AG04449 (cell line): ENCODE results near the gene MED16.

Experiments
- CTCF ChIA-PET: fragments of 350-600 bp; formaldehyde crosslinking; extraction: SDS; loops from one replicate; lab custom pipeline; 2021; ENCODE audit warnings: antibody characterized with exemption; lab: Yijun Ruan, JAX
- POLR2A ChIA-PET: fragments of 400-600, 350-600 bp; formaldehyde crosslinking; extraction: SDS; loops from one replicate; lab custom pipeline; 2020; ENCODE audit warnings: antibody characterized with exemption, inconsistent platforms; lab: Yijun Ruan, JAX
- DNase-seq: peaks from one replicate; pipeline ENCODE4 v3.0.0-alpha.2; 2010; ENCODE audit warnings: low read depth, low spot score
- H3K4me3 ChIP-seq: 2 replicates; pipeline ENCODE4 v1.5.1; 2011; ENCODE audit warnings: low read depth, mild to moderate bottlenecking, control low read depth, low read length
- CTCF ChIP-seq: IDR thresholded peaks from one replicate; pipeline ENCODE4 v1.5.1; 2011; ENCODE audit warnings: mild to moderate bottlenecking, moderate library complexity, low read length, control low read depth, inconsistent platforms; ENCODE audit not compliant: insufficient read depth; ENCODE audit errors: missing control alignments

The MED16 gene

DNA sequence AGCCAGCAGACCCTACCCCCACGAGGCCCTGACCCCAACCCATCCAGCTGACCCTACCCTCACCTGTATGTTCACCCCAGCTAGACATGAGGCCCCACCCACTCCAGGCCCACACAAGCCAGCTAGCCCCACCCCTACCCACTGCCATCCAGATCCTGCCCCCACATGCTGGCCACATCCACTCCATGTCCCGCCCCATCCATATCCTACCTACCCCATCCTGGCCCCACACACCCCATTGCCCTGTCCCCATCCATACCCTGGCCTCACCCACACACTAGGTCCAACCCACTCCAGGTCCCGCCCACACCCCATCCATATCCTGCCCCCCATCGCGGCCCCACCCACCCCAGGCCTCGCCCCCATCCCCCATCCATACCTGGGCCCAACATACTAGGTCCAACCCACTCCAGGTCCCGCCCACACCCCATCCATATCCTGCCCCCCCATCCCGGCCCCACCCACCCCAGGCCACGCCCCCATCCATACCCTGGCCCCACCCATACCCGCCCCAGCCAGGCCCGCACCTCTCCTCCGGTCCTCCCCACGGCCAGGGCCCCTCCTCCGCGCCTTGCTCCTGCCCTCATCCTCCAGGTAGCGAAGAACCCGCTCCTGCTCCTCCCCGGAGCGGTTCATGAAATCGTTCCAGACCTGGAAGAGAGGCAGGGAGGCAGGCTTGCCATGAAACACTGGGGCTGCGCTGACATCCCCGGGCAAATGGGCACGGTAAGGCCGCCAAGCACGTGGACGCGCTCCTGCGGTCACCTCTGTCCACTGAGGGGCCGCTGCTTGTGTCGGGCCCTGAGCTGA, 7.5 kb upstream of the MED16 start:
- no peak for DNase-seq
- no peak overlapping the region for H3K4me3 ChIP-seq
- no peak for TF ChIP-seq CTCF
- POLR2A ChIA-PET, result no interaction called here
- CTCF ChIA-PET, result no interaction called here

GRCh38 chr19:900043-900301, 7.0 kb upstream of the MED16 start:
- no peak for TF ChIP-seq CTCF
- ChIA-PET CTCF (no interaction called here), POLR2A (no interaction called here)
- no peak for DNase-seq
- no peak overlapping the region for H3K4me3 ChIP-seq

DNA sequence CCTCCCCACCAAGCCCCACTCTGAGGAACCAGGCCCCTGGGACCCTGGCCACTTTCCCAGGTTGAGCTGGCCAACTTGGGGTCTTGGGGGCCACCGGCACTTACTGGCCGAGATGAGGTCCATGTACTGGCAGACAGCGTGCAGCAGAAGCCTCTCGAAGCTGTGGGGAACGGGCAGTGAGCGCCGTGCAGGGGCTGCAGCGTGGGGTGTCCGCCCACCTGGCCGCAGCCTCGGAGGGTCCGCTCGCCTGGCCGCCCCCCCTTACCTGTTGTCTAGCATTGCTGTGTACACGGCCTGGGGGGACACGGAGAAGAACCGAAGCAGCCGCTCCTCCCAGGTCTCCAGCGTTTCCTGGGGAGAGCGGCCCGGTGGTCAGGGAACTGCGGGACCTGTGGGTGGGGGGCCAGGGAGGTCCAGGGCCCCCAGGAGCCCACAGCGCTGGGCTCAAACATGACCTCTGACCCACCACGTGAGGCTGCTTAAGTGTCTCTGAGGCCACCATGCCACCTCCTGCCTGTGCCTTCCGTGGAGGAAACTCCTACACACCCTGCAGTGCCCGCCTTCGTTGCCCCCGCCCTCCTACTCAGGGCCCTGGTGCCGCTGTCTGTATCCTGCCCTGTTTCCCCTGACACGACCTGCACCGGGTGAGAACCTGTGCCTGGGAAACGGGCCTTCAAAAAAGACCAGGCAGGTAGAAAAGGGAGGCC, 6.5 kb upstream of the MED16 start:
- TF ChIP-seq CTCF, result no peak
- no peak for DNase-seq
- ChIA-PET POLR2A (no interaction called here), CTCF (no interaction called here)
- no peak overlapping the region for H3K4me3 ChIP-seq

GRCh38 chr19:898663-899062, 5.7 kb upstream of the MED16 start:
- no peak for TF ChIP-seq CTCF
- ChIA-PET POLR2A (no interaction called here), CTCF (interaction anchor here (1.2 kb wide), 1 partner anchor 100 kb away, joined by 3 read pairs; no protein-coding TSS in a partner anchor)
- no peak for DNase-seq
- H3K4me3 ChIP-seq, result no peak overlapping the region

- H3K4me3 ChIP-seq, result no peak overlapping the region
- DNase-seq, result no peak
- ChIA-PET CTCF (interaction anchor here (1.2 to 1.3 kb wide), 3 partner anchors 18 to 102 kb away, joined by 3 read pairs; no protein-coding TSS in a partner anchor), POLR2A (no interaction called here)
- peak; percentile 5 for TF ChIP-seq CTCF
Observed at GRCh38 chr19:897442-898039, 4.6 kb upstream of the MED16 start.

DNA sequence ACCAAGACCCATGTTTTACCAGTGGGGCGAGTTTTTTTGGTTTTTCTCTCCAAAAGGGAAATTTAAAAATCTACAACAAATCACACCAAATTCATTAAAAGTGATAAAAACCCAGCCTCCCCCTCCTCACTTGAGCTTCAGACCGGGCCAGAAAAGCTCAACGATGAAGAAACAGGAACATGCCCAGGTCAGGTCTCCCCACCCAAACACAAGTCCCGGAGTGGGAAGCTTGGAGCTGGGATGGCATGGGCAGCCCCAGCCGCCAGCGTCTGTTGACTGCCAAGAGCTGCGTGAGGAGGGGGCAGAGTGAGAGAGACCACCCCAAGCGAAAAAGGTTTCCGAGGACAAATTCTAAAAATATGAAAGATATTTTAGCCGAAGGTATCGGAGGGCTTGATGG, 4.0 kb upstream of the MED16 start:
- ChIA-PET CTCF (interaction anchor here (1.2 to 1.3 kb wide), 3 partner anchors 18 to 87 kb away, joined by 3 to 4 read pairs (median 3); partner anchors contain the start of gene WDR18), POLR2A (no interaction called here)
- DNase-seq, result no peak
- no peak for TF ChIP-seq CTCF
- H3K4me3 ChIP-seq, result no peak overlapping the region
